Esophagus muscularis mucosa (tissue), 4 donors: ENCODE data around the gene TNFSF18. TPM values are rescaled to one million over a fixed set of nuclear protein-coding genes. Genes with fewer than 3 reads are reported as not detected.

Experiments
- DNase-seq: peaks from one replicate; pipeline ENCODE4 v3.0.0-alpha.2; 2017; ENCODE audit errors: extremely low spot score
- H3K27ac ChIP-seq, 4 donors: fragments of 200-600 bp; sonication (generic); replicated peaks in 1 of 4; 1 replicate in 3 of 4; 2 replicates in 1 of 4; pipeline ENCODE4 v1.5.1; 2016 to 2019; ENCODE audit warnings: mild to moderate bottlenecking in 1 of 4
- H3K27me3 ChIP-seq, 4 donors: fragments of 200-600 bp; sonication (generic); one replicate each; pipeline versions ENCODE4 v1.5.1 to v1.6.0; 2016 to 2019
- H3K36me3 ChIP-seq, 4 donors: fragments of 200-600 bp; sonication (generic); one replicate each; pipeline ENCODE4 v1.5.1; 2016 to 2019
- H3K4me1 ChIP-seq, 4 donors: fragments of 200-600 bp; sonication (generic); one replicate each; pipeline ENCODE4 v1.5.1; 2016 to 2019
- H3K4me3 ChIP-seq, 4 donors: fragments of 200-600 bp; sonication (generic); 1 replicate in 2 of 4; 2 replicates in 2 of 4; pipeline ENCODE4 v1.5.1; 2016 to 2019; ENCODE audit warnings: mild to moderate bottlenecking in 4 of 4, moderate library complexity in 1 of 4
- H3K9me3 ChIP-seq, 4 donors: fragments of 200-600 bp; sonication (generic); 1 replicate in 3 of 4; 2 replicates in 1 of 4; pipeline ENCODE4 v1.5.1; 2016 to 2019
- CTCF ChIP-seq, 3 experiments: fragments of 200-600 bp in 2 of 3; fragments of 450-650 bp in 1 of 3; sonication (generic) in 2 of 3; IDR thresholded peaks; one replicate each; pipeline ENCODE4 v1.5.1; 2017 to 2019; ENCODE audit warnings: antibody characterized with exemption in 3 of 3, mild to moderate bottlenecking in 2 of 3, moderate library complexity in 1 of 3
- EP300 ChIP-seq: sonication (generic); formaldehyde crosslinking; IDR thresholded peaks from one replicate; pipeline ENCODE4 v1.6.1; 2017; ENCODE audit warnings: antibody characterized with exemption
- POLR2A ChIP-seq: fragments of 450-650 bp; IDR thresholded peaks from one replicate; pipeline ENCODE4 v1.6.1; 2017; ENCODE audit warnings: antibody characterized with exemption, moderate library complexity, mild to moderate bottlenecking, low read depth
- POLR2AphosphoS5 ChIP-seq, 2 donors: sonication (generic); formaldehyde crosslinking; IDR thresholded peaks; one replicate each; pipeline ENCODE4 v1.6.1; 2017; ENCODE audit warnings: antibody characterized with exemption in 2 of 2
- WGBS: methylation state at CpG from one replicate; pipeline ENCODE4 v1.1.5; 2018; 5-methylcytosine and 5-hydroxymethylcytosine counted together
- intact Hi-C: fragments of 100-400 bp; cut with DNase I; formaldehyde crosslinking; loops from one replicate; pipeline ENCODE4 v1.15.1; 2023
- total RNA-seq, 4 donors: library from RNA; depleted of rRNA; stranded (reverse); fragments of >200 nt; gene quantifications; one replicate each; pipeline versions ENCODE4 v1.1.0 to v1.2.1, GENCODE V29; 2016

The TNFSF18 gene
- under 1 TPM in 2 of 4 donors, not detected in 2; 0.17 to 0.42 TPM for total RNA-seq

- TF ChIP-seq POLR2A (no peak), EP300 (no peak), POLR2AphosphoS5 (IDR thresholded peaks at IDR 0.05) (no peak), CTCF (IDR thresholded peaks at IDR 0.05) (no peak)
- Histone ChIP-seq H3K27me3 (no peaks in the 10 kb centered on the region), H3K27ac (peak within 1 kb of the TSS in 1 of 4 donors; percentile 20), H3K9me3 (no peaks in the 10 kb centered on the region), H3K36me3 (no peaks in the 10 kb centered on the region), H3K4me1 (peaks cover 0 to 28% (median 24%) of the 10 kb centered on the region in 4 donors), H3K4me3 (no peak within 1 kb of the TSS)
- WGBS = 16% methylated on average over 4 of the region's 4 CpGs
- no peak for DNase-seq
- intact Hi-C loops = no loop called here
Observed at GRCh38 chr1:173050865-173051264, at the start of gene TNFSF18. Gene TNFSF18, minus strand, starts transcription at chr1:173050941. Its CDS starts 45 bp downstream, at chr1:173050896.

- WGBS = 84% methylated on average over 2 of the region's 2 CpGs
- H3K4me1 ChIP-seq = no peaks in the 10 kb centered on the region
- H3K27me3 ChIP-seq = no peaks in the 10 kb centered on the region
- no peak overlapping the region for H3K27ac ChIP-seq
- no peak overlapping the region for H3K4me3 ChIP-seq
- TF ChIP-seq EP300 = no peak
- no peak for TF ChIP-seq CTCF (IDR thresholded peaks at IDR 0.05)
- no peak for TF ChIP-seq POLR2A
- no peak for TF ChIP-seq POLR2AphosphoS5 (IDR thresholded peaks at IDR 0.05)
- H3K9me3 ChIP-seq = peaks cover 0 to 14% (median 7%) of the 10 kb centered on the region in 4 donors
- intact Hi-C loops = no loop called here
- no peak for DNase-seq
- no peaks in the 10 kb centered on the region for H3K36me3 ChIP-seq
Observed at GRCh38 chr1:173099166-173099565, 48.4 kb upstream of the TNFSF18 start.

- Histone ChIP-seq H3K4me3 (no peak overlapping the region), H3K27ac (no peak overlapping the region), H3K27me3 (no peaks in the 10 kb centered on the region), H3K4me1 (no peaks in the 10 kb centered on the region), H3K9me3 (peaks cover 0 to 7% (median 2%) of the 10 kb centered on the region in 4 donors), H3K36me3 (no peaks in the 10 kb centered on the region)
- DNase-seq = no peak
- TF ChIP-seq CTCF (IDR thresholded peaks at IDR 0.05) (no peak), EP300 (no peak), POLR2AphosphoS5 (IDR thresholded peaks at IDR 0.05) (no peak), POLR2A (no peak)
- intact Hi-C loops = no loop called here
Observed at GRCh38 chr1:173098117-173098516, 47.4 kb upstream of the TNFSF18 start.

GRCh38 chr1:173097001-173097400 lies 46.3 kb upstream of the TNFSF18 start:
- no peak for DNase-seq
- intact Hi-C loops = no loop called here

More at GRCh38 chr1:173097001-173097400, 46.3 kb upstream of the TNFSF18 start:
- Histone ChIP-seq H3K27me3 (no peaks in the 10 kb centered on the region), H3K36me3 (no peaks in the 10 kb centered on the region), H3K4me1 (no peaks in the 10 kb centered on the region), H3K4me3 (no peak overlapping the region), H3K9me3 (no peaks in the 10 kb centered on the region), H3K27ac (no peak overlapping the region)
- 52% methylated on average over 1 of the region's 1 CpG for WGBS
- TF ChIP-seq EP300 = no peak
- TF ChIP-seq CTCF (IDR thresholded peaks at IDR 0.05) = no peak
- no peak for TF ChIP-seq POLR2A
- no peak for TF ChIP-seq POLR2AphosphoS5 (IDR thresholded peaks at IDR 0.05)
